ENCODE data around the gene BCDIN3D. TPM values are rescaled to one million over a fixed set of nuclear protein-coding genes. Genes with fewer than 3 reads are reported as not detected.
A peak's percentile ranks its signal among the peaks of the same experiment; 100 is the strongest.

The BCDIN3D gene
- total RNA-seq, 2 donors from 2014 or later, result 3.0 to 8.0 TPM

GRCh38 chr12:49809906-49810389 lies 33.0 kb downstream of the BCDIN3D start:
- H3K27ac ChIP-seq, result peak overlapping the region in 1 of 2 donors; percentile 29
- no peak for TF ChIP-seq CTCF (IDR thresholded peaks at IDR 0.05)
- TF ChIP-seq POLR2A (IDR thresholded peaks at IDR 0.05), result no peak
- TF ChIP-seq POLR2AphosphoS5 (IDR thresholded peaks at IDR 0.05), result no peak
- no peak for DNase-seq (ENCODE audit: low spot score)

GRCh38 chr12:49809381-49809905 lies 33.5 kb downstream of the BCDIN3D start:
- 32% methylated on average over 4 of the region's 4 CpGs for WGBS
- Histone ChIP-seq H3K27me3 (replicated peaks; ENCODE audit: insufficient read depth) (no peaks in the 10 kb centered on the region), H3K4me1 (replicated peaks) (no peaks in the 10 kb centered on the region), H3K4me3 (no peak overlapping the region), H3K27ac (peak overlapping the region; percentile 29 to 45), H3K9me3 (no peaks in the 10 kb centered on the region), H3K36me3 (no peaks in the 10 kb centered on the region)
- DNase-seq (ENCODE audit: low spot score), result no peak
- TF ChIP-seq CTCF (IDR thresholded peaks at IDR 0.05) (no peak), POLR2A (IDR thresholded peaks at IDR 0.05) (no peak), POLR2AphosphoS5 (IDR thresholded peaks at IDR 0.05) (no peak)
- intact Hi-C loops (cut with DNase I), result no loop called here

More at GRCh38 chr12:49809906-49810389, 33.0 kb downstream of the BCDIN3D start:
- Histone ChIP-seq H3K4me1 (replicated peaks) (no peaks in the 10 kb centered on the region), H3K4me3 (no peak overlapping the region), H3K9me3 (no peaks in the 10 kb centered on the region), H3K27me3 (replicated peaks; ENCODE audit: insufficient read depth) (no peaks in the 10 kb centered on the region), H3K36me3 (no peaks in the 10 kb centered on the region)
- intact Hi-C loops (cut with DNase I), result no loop called here
- 38% methylated on average over 9 of the region's 9 CpGs for WGBS

GRCh38 chr12:49808686-49809380 lies 34.1 kb downstream of the BCDIN3D start:
- no peaks in the 10 kb centered on the region for H3K9me3 ChIP-seq
- intact Hi-C loops (cut with DNase I), result no loop called here
- H3K4me1 ChIP-seq (replicated peaks), result no peaks in the 10 kb centered on the region
- no peak for DNase-seq (ENCODE audit: low spot score)
- peak overlapping the region; percentile 29 to 45 for H3K27ac ChIP-seq
- no peak overlapping the region for H3K4me3 ChIP-seq
- no peak for TF ChIP-seq CTCF (IDR thresholded peaks at IDR 0.05)
- TF ChIP-seq POLR2A (IDR thresholded peaks at IDR 0.05), result no peak
- no peak for TF ChIP-seq POLR2AphosphoS5 (IDR thresholded peaks at IDR 0.05)
- no peaks in the 10 kb centered on the region for H3K27me3 ChIP-seq (replicated peaks; ENCODE audit: insufficient read depth)
- no peaks in the 10 kb centered on the region for H3K36me3 ChIP-seq
- 34% methylated on average over 12 of the region's 14 CpGs for WGBS

GRCh38 chr12:49807991-49808580 lies 34.8 kb downstream of the BCDIN3D start:
- Histone ChIP-seq H3K9me3 (no peaks in the 10 kb centered on the region), H3K27ac (peak overlapping the region in 1 of 2 donors; percentile 45), H3K4me1 (replicated peaks) (no peaks in the 10 kb centered on the region), H3K27me3 (replicated peaks; ENCODE audit: insufficient read depth) (no peaks in the 10 kb centered on the region), H3K4me3 (no peak overlapping the region), H3K36me3 (no peaks in the 10 kb centered on the region)
- no peak for DNase-seq (ENCODE audit: low spot score)
- no peak for TF ChIP-seq POLR2AphosphoS5 (IDR thresholded peaks at IDR 0.05)
- no peak for TF ChIP-seq POLR2A (IDR thresholded peaks at IDR 0.05)
- no peak for TF ChIP-seq CTCF (IDR thresholded peaks at IDR 0.05)
- WGBS, result 83% methylated on average over 12 of the region's 12 CpGs
- intact Hi-C loops (cut with DNase I), result no loop called here

Measured in prostate gland (tissue), 2 donors.